GM18909 (cell line): Measurements from ENCODE around the gene DHRS1.
"Not testable (repeated sequence)": the region's sequence is repeated elsewhere in the genome, so short reads cannot be mapped to it uniquely, and the experiment has no call there.

ENCODE experiments used
- ATAC-seq: cut with Tn5 transposase; IDR thresholded peaks from one replicate; pipeline ENCODE4 v1.9.1; 2021; ENCODE audit warnings: mild to moderate bottlenecking; ENCODE audit not compliant: unreplicated experiment, poor library complexity

The DHRS1 gene

GRCh38 chr14:24254630-24255392 lies 44.8 kb downstream of the DHRS1 start:
- ATAC-seq: no peak

DNA sequence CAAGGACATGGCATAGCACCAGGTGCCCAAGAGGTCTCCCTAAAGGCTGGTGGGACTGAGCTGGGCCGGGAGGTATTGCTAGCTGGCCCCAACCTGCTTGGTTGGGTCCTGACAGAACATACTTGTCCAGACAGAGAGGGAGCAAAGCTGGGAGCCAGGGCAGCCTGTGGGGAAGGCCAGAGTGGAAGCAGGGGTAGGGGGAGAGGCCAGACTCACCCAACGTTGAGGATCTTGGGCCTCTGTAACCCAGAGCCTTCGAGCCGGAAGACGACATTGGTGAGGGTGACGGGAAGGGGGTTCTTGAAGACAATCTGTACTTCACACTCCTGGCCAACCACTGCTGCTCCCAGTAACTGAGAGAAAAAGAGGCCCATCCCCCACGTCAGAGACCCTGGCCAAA lies 45.6 kb downstream of the DHRS1 start:
- ATAC-seq: no peak

- no peak for ATAC-seq
Measured at GRCh38 chr14:24252289-24253124, 47.1 kb downstream of the DHRS1 start.

DNA sequence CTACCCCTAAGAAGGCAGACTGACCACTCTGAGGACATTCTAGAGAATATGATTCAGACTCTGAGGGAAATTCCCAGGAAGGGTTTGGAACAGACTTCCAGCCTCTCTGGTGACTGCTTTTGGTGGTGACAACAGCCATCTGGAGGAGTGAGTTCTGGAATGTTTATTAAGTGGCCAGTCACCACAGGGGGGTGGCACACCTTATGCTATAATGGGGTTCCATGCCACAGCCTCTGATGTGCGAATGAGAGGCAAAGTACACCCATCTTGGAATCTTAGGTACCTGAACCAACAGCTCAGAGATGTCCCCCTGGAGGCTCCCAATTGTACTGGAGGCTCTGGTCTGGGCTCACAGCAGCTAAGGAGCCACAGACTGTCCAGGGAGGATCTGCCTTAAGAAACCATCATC lies 47.7 kb downstream of the DHRS1 start:
- ATAC-seq: no peak

DNA sequence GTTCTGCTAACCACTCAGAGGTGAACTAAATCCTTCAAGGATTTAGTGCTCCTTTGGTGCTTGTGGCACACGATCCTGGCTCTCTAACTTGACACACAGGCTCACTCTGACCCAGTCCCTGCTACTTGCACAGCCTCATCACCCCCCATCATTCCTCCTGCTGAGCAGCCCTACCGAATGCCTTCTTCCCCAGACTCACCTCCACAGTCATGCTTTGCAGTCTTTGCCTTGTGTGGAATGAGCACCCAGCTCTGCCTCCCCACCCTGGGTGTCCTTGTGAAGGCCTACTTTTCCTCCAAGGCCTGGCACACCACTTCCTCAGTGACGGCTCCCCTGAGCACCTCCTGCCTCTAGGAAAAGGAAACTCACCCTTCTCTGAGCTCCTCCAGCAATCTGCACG lies 49.2 kb downstream of the DHRS1 start:
- no peak for ATAC-seq

- ATAC-seq: no peak
Measured at GRCh38 chr14:24249230-24250021, 50.2 kb downstream of the DHRS1 start.

DNA sequence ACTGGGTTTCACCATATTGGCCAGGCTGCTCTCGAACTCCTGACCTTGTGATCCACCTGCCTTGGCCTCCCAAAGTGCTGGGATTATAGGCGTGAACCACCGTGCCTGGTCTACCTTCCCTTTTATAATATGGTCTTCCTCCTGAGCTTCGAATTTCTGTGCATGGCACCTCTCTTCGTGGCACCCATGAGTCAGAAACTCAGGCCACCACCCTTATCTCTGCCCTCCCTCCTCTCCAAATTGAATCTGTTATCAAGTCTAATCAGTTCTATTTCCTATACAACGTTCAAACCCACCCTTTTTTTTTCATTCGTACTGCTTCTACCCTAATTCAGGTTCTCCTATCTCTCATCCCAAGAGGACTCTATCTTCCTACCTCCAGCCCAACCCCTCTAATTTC lies 52.2 kb downstream of the DHRS1 start:
- no peak for ATAC-seq

DNA sequence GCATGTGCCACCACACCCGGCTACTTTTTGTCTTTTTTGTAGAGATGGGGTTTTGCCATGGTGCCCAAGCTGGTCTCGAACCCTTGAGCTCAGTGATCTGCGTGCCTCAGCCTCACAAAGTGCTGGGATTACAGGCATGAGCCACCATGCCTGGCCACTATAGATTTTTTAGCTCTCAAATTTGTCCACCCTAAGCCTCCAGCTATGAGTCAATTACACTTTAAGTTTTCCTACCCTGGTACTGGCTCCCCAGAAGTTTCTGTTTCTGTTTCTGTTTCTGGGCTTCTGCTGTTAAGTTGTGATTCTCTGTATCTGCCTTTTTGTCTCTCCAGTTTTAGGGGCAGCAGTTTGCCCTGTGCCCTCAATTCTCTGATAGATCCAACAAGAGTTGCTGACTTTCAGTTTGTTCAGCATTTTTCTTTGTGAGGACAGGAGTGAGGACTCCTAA lies 52.8 kb downstream of the DHRS1 start:
- peak; percentile 22 for ATAC-seq

GRCh38 chr14:24245350-24245749 lies 54.2 kb downstream of the DHRS1 start:
- not testable (repeated sequence) for ATAC-seq

DNA sequence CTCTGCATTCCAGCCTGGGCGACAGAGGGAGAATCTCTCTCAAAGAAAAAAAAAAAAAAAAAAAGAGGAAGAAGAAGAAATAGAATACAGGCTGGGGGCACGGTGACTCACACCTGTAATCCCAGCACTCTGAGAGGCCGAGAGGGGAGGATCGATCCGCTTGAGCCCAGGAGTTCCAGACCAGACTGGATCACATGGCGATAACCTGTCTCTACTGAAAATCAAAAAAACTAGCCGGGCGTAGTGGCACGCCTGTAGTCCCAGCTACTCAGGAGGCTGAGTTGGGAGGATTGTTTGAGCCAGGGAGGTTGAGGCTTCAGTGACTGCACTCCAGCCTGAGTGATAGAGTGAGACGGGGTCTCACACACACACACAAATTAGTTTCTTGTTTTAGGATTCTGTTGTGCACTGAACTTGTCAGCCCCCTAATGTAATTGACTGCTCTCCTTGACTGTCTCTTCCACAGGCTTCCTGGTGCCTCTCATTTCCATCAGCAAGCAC lies 56.2 kb downstream of the DHRS1 start:
- ATAC-seq: no peak

DNA sequence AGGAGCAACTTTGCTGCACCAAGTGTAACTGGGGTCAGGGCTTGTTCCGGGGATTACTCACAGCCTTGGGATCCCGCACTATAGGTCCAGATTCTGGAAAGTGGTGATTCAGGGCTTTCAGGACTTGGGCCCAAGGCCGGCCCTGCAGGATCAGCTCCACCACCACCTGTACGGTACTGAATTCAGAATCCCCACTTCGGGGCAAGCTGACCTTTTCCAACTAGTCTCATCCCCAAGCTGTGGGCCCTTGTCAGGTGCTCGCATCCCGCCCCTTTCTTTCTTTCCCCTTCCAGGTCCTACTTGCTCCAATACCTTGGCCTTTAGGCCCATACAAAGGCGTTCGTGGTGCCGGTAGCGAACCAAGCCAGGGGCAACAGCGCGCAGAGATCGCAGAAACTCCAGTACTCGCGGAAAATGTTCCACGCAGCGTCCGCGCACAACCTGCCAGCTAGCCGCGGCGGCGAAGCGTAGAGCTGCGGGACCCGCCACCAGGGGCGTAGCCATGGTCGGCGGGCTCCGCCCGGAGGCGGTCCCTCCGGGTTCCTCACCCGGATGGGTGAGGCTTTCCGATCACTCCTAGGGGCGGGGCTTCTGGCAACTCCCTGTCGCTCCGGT lies 57.6 kb downstream of the DHRS1 start:
- ATAC-seq: peak; percentile 83
